NCI-H446 (cell line): ENCODE results near the gene ECHS1.

Experiments used
- DNase-seq, 2 experiments: peaks; one replicate each; lab custom pipeline; 2025; lab: John Stamatoyannopoulos, UW

The ECHS1 gene

GRCh38 chr10:133341983-133342382 lies 31.2 kb downstream of the ECHS1 start:
- no peak for DNase-seq

GRCh38 chr10:133339708-133340380 lies 33.3 kb downstream of the ECHS1 start:
- DNase-seq = no peak

GRCh38 chr10:133338080-133339071 lies 34.8 kb downstream of the ECHS1 start:
- no peak for DNase-seq

GRCh38 chr10:133337370-133337725 lies 35.8 kb downstream of the ECHS1 start:
- DNase-seq = no peak

- DNase-seq = peak in 1 of 2 experiments; percentile 8
Observed at GRCh38 chr10:133336577-133337369, 36.4 kb downstream of the ECHS1 start, which contains the start of gene CALY. TSS of gene CALY (minus strand) at chr10:133336896. CDS start at chr10:133328989, 7,907 bp downstream.

- DNase-seq = no peak
Observed at GRCh38 chr10:133336118-133336576, 37.0 kb downstream of the ECHS1 start.

GRCh38 chr10:133335246-133336117 lies 37.7 kb downstream of the ECHS1 start:
- peak in 1 of 2 experiments; percentile 17 for DNase-seq

- no peak for DNase-seq
Observed at GRCh38 chr10:133334503-133335245, 38.5 kb downstream of the ECHS1 start.

- DNase-seq = no peak
Observed at GRCh38 chr10:133332936-133333699, 40.0 kb downstream of the ECHS1 start.

GRCh38 chr10:133329491-133330202 lies 43.5 kb downstream of the ECHS1 start:
- peak; percentile 9 to 83 for DNase-seq

- DNase-seq = no peak
Observed at GRCh38 chr10:133328358-133329343, 44.5 kb downstream of the ECHS1 start.

- no peak for DNase-seq
Observed at GRCh38 chr10:133327651-133328357, 45.4 kb downstream of the ECHS1 start.

GRCh38 chr10:133326745-133327650 lies 46.2 kb downstream of the ECHS1 start:
- DNase-seq = no peak

- no peak for DNase-seq
Observed at GRCh38 chr10:133326223-133326551, 47.0 kb downstream of the ECHS1 start.

GRCh38 chr10:133325440-133326222 lies 47.5 kb downstream of the ECHS1 start:
- no peak for DNase-seq
